T-helper 17 cell (primary cell): ENCODE results near the gene USH2A. TPM values are rescaled to one million over a fixed set of nuclear protein-coding genes. Genes with fewer than 3 reads are reported as not detected.

ENCODE experiments used
- ATAC-seq: fragments of 150-1000 bp; cut with Tn5 transposase; 2 replicates; pipeline ENCODE4 v1.10.0; 2021; ENCODE audit warnings: mild to moderate bottlenecking, moderate library complexity
- DNase-seq, 3 donors: peaks; one replicate each; pipeline versions ENCODE4 v3.0.0 to v3.0.0-alpha.2; 2020 to 2021
- H3K9me3 ChIP-seq: one replicate; pipeline ENCODE4 v1.7.0; 2013; ENCODE audit warnings: low read length, mild to moderate bottlenecking; ENCODE audit not compliant: control insufficient read depth, poor library complexity, severe bottlenecking
- H3K27ac Mint-ChIP-seq: one replicate; pipeline ENCODE4 v1.8.0; 2022; ENCODE audit warnings: mild to moderate bottlenecking, moderate library complexity, mixed read lengths
- H3K27me3 Mint-ChIP-seq: one replicate; pipeline ENCODE4 v1.8.0; 2022; ENCODE audit warnings: mixed read lengths
- H3K36me3 Mint-ChIP-seq: one replicate; pipeline ENCODE4 v1.8.0; 2022; ENCODE audit warnings: low read depth, mixed read lengths
- H3K4me1 Mint-ChIP-seq: one replicate; pipeline ENCODE4 v1.8.0; 2022; ENCODE audit warnings: mild to moderate bottlenecking, mixed read lengths
- H3K4me3 Mint-ChIP-seq: one replicate; pipeline ENCODE4 v1.8.0; 2022; ENCODE audit warnings: mild to moderate bottlenecking, moderate library complexity, mixed read lengths
- total RNA-seq, 4 donors: library from RNA in 2 of 4; stranded (reverse) in 2 of 4; gene quantifications; one replicate each; pipeline ENCODE4 v1.2.3 and lab custom pipeline; 2022 to 2026

Gene USH2A
- total RNA-seq, 2 donors from 2014 or later: not detected

- Mint-ChIP-seq H3K36me3 (no peaks in the 10 kb centered on the region), H3K4me1 (no peaks in the 10 kb centered on the region), H3K27me3 (no peaks in the 10 kb centered on the region), H3K27ac (no peak overlapping the region), H3K4me3 (no peak overlapping the region)
- no peaks in the 10 kb centered on the region for H3K9me3 ChIP-seq
- ATAC-seq (no peak), DNase-seq (no peak)
Observed at GRCh38 chr1:215883004-215883403, 540.2 kb downstream of the USH2A start.

DNA sequence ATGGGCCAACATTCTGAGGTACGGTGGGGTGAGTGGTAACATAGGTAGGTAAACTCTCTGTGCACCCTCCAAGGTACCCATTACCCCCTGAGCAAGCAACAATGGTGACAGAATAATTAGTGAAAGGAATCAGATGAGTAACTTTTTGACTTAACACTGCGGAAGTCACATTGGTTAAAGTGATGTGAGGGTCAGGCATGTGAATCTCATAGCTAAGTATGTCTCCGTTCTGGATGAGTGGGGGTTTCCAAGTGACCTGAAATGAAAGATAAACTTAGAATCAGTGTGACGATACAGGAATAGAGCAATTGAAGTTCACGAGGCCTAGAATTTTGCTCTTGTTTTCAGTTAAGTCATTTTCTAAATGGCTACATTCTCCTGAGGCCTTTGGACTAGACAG lies 544.4 kb downstream of the USH2A start:
- Mint-ChIP-seq H3K27ac (no peak overlapping the region), H3K27me3 (no peaks in the 10 kb centered on the region), H3K4me1 (no peaks in the 10 kb centered on the region), H3K4me3 (no peak overlapping the region), H3K36me3 (no peaks in the 10 kb centered on the region)
- H3K9me3 ChIP-seq: no peaks in the 10 kb centered on the region
- no peak for DNase-seq
- ATAC-seq: no peak

GRCh38 chr1:215878128-215878527 lies 545.1 kb downstream of the USH2A start:
- no peaks in the 10 kb centered on the region for H3K36me3 Mint-ChIP-seq
- ATAC-seq (no peak), DNase-seq (no peak)
- H3K27me3 Mint-ChIP-seq: no peaks in the 10 kb centered on the region
- H3K27ac Mint-ChIP-seq: no peak overlapping the region
- no peaks in the 10 kb centered on the region for H3K4me1 Mint-ChIP-seq
- no peak overlapping the region for H3K4me3 Mint-ChIP-seq
- no peaks in the 10 kb centered on the region for H3K9me3 ChIP-seq

DNA sequence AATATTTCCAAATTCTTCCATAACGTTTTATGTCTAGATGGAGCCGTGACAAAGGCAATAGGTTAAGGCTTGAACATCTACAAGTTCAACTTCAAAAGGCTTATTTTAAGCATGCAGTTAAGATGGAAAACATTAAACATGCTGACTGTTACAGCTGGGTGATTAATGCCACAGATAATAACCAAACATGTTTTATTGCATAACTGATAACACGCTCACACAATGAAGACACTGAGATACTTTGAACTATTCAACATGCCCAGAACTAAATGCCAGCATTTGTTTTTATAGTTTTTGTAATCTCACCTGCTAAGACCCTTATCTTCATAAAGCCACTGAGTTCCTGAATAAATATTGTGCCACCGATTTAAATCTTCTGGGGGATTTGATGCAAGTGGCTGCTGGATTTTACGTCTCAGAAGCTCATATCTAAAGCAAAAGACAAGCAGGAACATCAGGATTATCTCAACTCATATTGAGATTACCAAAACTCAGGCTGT lies 545.7 kb downstream of the USH2A start:
- no peak for ATAC-seq
- H3K27ac Mint-ChIP-seq: no peak overlapping the region
- DNase-seq: no peak
- no peaks in the 10 kb centered on the region for H3K27me3 Mint-ChIP-seq
- no peaks in the 10 kb centered on the region for H3K9me3 ChIP-seq
- H3K4me1 Mint-ChIP-seq: no peaks in the 10 kb centered on the region
- H3K4me3 Mint-ChIP-seq: no peak overlapping the region
- H3K36me3 Mint-ChIP-seq: no peaks in the 10 kb centered on the region

GRCh38 chr1:215875712-215876111 lies 547.5 kb downstream of the USH2A start:
- H3K9me3 ChIP-seq: no peaks in the 10 kb centered on the region
- Mint-ChIP-seq H3K27me3 (no peaks in the 10 kb centered on the region), H3K4me1 (no peaks in the 10 kb centered on the region)

DNA sequence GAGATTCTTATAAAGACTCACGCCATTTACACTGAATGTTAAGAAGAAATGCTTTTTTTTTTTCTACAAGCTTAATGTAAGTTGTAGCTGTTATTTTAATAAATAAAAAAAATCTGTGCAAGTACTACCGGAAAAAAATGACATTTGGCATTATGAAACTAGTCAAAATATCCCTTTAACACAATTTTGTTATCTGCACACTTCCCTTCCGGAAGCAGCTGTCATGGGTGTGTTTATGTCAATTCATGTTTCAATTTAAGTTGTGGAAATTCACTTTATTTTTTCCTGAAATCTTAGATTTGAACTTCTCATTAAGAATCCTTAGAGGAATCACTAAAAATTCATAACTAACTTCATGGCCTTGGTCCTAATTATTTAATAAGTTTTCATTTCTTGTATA lies 548.0 kb downstream of the USH2A start:
- Mint-ChIP-seq H3K27me3 (no peaks in the 10 kb centered on the region), H3K27ac (no peak overlapping the region), H3K4me3 (no peak overlapping the region), H3K36me3 (no peaks in the 10 kb centered on the region), H3K4me1 (no peaks in the 10 kb centered on the region)
- no peak for DNase-seq
- no peaks in the 10 kb centered on the region for H3K9me3 ChIP-seq
- no peak for ATAC-seq

More at GRCh38 chr1:215875712-215876111, 547.5 kb downstream of the USH2A start:
- ATAC-seq: no peak
- Mint-ChIP-seq H3K36me3 (no peaks in the 10 kb centered on the region), H3K4me3 (no peak overlapping the region), H3K27ac (no peak overlapping the region)
- DNase-seq: no peak

- Mint-ChIP-seq H3K27me3 (no peaks in the 10 kb centered on the region), H3K4me1 (no peaks in the 10 kb centered on the region), H3K27ac (no peak overlapping the region), H3K4me3 (no peak overlapping the region), H3K36me3 (no peaks in the 10 kb centered on the region)
- DNase-seq: no peak
- no peak for ATAC-seq
- no peaks in the 10 kb centered on the region for H3K9me3 ChIP-seq
Observed at GRCh38 chr1:215872658-215873057, 550.6 kb downstream of the USH2A start.

DNA sequence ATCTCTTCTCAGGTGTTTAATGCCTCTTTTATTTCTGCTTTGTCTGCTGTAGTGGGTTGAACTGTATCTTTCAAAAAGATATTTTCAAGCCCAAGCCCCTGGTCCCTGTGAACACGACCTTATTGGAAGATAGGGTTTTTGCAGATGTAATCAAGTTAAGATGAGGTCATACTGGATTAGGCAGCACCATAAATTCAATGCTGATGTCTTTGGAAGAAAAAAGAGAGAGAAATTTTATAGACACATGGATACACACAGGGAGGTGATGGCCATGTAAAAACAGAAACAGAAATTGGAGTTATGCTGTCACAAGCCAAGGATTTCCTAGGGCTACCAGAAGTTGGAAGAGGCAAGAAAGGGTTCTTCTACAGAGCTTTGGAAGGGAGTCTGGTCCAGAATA lies 554.7 kb downstream of the USH2A start:
- Mint-ChIP-seq H3K27ac (no peak overlapping the region), H3K36me3 (no peaks in the 10 kb centered on the region), H3K4me3 (no peak overlapping the region), H3K27me3 (no peaks in the 10 kb centered on the region), H3K4me1 (no peaks in the 10 kb centered on the region)
- no peak for ATAC-seq
- DNase-seq: no peak
- H3K9me3 ChIP-seq: no peaks in the 10 kb centered on the region

DNA sequence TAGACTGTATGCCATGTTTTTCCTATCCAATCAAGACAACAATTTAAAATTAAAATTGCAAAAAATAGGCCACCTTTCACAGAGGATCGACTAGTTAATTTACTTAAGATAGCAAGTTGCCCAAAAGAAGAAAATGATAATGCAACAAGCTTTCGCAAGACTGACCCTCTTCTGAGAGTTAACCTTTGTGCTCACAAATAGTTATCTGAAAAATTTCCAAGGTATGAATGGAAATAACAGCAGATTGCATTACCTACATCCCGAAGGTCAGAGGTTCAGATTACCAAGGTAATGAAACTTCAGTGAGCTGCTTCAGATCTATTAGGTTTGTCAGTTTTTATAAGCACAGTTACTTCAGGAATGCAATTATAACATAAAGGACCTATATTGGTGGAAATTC lies 558.2 kb downstream of the USH2A start:
- H3K9me3 ChIP-seq: no peaks in the 10 kb centered on the region
- H3K27ac Mint-ChIP-seq: no peak overlapping the region
- H3K4me1 Mint-ChIP-seq: no peaks in the 10 kb centered on the region
- no peak overlapping the region for H3K4me3 Mint-ChIP-seq
- no peaks in the 10 kb centered on the region for H3K36me3 Mint-ChIP-seq
- DNase-seq: no peak
- no peaks in the 10 kb centered on the region for H3K27me3 Mint-ChIP-seq
- no peak for ATAC-seq

DNA sequence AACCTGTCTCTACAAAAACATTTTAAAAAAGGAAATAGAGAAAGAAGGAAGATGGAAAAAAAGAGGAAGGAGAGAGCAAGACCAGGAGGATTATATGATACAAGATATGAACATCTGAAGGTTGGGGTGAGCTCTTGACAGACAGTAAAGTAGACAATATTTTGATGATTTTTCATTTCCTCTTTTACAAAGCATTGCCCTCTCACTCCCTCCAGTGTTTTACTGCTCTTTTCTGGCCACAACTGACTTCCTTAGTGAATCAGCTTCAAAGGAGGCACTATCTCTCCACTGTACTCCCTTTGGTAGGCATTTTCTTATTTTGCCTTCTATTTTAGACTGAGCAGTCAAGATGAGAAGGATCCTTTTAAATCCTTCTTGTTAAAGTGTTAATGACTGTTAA lies 559.5 kb downstream of the USH2A start:
- no peaks in the 10 kb centered on the region for H3K36me3 Mint-ChIP-seq
- H3K4me3 Mint-ChIP-seq: no peak overlapping the region
- H3K27ac Mint-ChIP-seq: no peak overlapping the region
- H3K9me3 ChIP-seq: no peaks in the 10 kb centered on the region
- H3K4me1 Mint-ChIP-seq: no peaks in the 10 kb centered on the region
- no peaks in the 10 kb centered on the region for H3K27me3 Mint-ChIP-seq
- DNase-seq: no peak
- ATAC-seq: no peak

GRCh38 chr1:215860833-215861232 lies 562.4 kb downstream of the USH2A start:
- no peak overlapping the region for H3K4me3 Mint-ChIP-seq
- no peak for ATAC-seq
- no peaks in the 10 kb centered on the region for H3K36me3 Mint-ChIP-seq
- DNase-seq: no peak
- H3K9me3 ChIP-seq: no peaks in the 10 kb centered on the region
- no peaks in the 10 kb centered on the region for H3K4me1 Mint-ChIP-seq
- no peaks in the 10 kb centered on the region for H3K27me3 Mint-ChIP-seq
- no peak overlapping the region for H3K27ac Mint-ChIP-seq

- Mint-ChIP-seq H3K27me3 (no peaks in the 10 kb centered on the region), H3K27ac (no peak overlapping the region), H3K36me3 (no peaks in the 10 kb centered on the region), H3K4me3 (no peak overlapping the region), H3K4me1 (no peaks in the 10 kb centered on the region)
- no peaks in the 10 kb centered on the region for H3K9me3 ChIP-seq
- DNase-seq (no peak), ATAC-seq (no peak)
Observed at GRCh38 chr1:215857317-215857716, 565.9 kb downstream of the USH2A start.

DNA sequence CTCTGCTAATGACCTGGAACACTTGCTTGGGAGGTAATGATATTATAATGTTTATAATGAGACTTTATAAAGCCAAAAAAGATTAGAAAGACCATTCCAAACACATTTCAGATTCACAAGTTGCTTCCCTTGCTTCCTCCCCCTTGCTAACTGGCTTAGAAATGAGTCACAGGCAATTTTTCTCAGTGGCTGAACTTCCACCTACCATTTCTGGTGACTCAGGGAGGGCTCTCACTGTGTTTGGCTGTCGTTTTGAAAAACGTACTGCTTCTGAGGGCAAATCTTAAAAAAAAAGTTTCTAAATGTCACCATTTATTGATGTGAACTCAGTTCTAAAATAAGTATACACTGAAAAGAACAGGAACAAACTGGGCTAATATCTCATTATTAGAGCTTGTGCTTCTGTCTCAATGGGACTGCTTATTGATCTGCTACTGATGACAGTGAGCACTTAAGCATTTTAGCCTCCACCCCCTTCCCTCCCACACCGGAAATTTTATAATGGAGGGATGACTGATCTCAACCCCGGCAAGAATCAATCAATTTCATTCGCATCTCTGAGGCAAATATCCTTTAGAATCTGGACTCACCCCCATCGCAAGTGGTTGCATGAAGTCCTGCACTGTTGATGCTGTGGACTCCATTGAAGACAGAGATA lies 577.9 kb downstream of the USH2A start:
- H3K27me3 Mint-ChIP-seq: no peaks in the 10 kb centered on the region
- no peak for ATAC-seq
- no peaks in the 10 kb centered on the region for H3K4me1 Mint-ChIP-seq
- no peak overlapping the region for H3K4me3 Mint-ChIP-seq
- H3K9me3 ChIP-seq: peaks cover 3% of the 10 kb centered on the region
- H3K27ac Mint-ChIP-seq: no peak overlapping the region
- H3K36me3 Mint-ChIP-seq: no peaks in the 10 kb centered on the region
- DNase-seq: no peak

DNA sequence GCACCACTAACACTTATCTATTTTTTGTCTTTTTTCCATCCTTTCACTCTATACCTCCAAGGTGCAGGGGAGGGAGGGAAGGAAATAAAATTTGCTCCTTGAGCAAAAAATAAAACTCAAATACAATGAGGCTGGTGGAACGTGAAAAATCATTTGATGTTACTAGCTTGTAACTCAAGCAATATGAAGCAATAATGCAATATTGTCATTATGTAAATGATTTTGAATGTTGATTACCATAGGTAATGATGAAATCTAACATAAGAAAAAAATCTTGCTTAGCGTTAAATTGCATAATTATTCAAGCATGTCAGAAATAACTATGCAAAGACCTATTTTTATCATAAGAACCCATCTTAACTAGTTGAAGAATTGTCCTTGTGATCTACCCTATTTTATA lies 578.5 kb downstream of the USH2A start:
- H3K36me3 Mint-ChIP-seq: no peaks in the 10 kb centered on the region
- H3K27me3 Mint-ChIP-seq: no peaks in the 10 kb centered on the region
- H3K4me1 Mint-ChIP-seq: no peaks in the 10 kb centered on the region
- no peak overlapping the region for H3K4me3 Mint-ChIP-seq
- no peak overlapping the region for H3K27ac Mint-ChIP-seq
- no peak for DNase-seq
- H3K9me3 ChIP-seq: peaks cover 3% of the 10 kb centered on the region
- ATAC-seq: no peak
